ENCODE results near the gene BCORL1. TPM values are rescaled to one million over a fixed set of nuclear protein-coding genes. Genes with fewer than 3 reads are reported as not detected.
A peak's percentile ranks its signal among the peaks of the same experiment; 100 is the strongest.

BCORL1 gene, protein sequence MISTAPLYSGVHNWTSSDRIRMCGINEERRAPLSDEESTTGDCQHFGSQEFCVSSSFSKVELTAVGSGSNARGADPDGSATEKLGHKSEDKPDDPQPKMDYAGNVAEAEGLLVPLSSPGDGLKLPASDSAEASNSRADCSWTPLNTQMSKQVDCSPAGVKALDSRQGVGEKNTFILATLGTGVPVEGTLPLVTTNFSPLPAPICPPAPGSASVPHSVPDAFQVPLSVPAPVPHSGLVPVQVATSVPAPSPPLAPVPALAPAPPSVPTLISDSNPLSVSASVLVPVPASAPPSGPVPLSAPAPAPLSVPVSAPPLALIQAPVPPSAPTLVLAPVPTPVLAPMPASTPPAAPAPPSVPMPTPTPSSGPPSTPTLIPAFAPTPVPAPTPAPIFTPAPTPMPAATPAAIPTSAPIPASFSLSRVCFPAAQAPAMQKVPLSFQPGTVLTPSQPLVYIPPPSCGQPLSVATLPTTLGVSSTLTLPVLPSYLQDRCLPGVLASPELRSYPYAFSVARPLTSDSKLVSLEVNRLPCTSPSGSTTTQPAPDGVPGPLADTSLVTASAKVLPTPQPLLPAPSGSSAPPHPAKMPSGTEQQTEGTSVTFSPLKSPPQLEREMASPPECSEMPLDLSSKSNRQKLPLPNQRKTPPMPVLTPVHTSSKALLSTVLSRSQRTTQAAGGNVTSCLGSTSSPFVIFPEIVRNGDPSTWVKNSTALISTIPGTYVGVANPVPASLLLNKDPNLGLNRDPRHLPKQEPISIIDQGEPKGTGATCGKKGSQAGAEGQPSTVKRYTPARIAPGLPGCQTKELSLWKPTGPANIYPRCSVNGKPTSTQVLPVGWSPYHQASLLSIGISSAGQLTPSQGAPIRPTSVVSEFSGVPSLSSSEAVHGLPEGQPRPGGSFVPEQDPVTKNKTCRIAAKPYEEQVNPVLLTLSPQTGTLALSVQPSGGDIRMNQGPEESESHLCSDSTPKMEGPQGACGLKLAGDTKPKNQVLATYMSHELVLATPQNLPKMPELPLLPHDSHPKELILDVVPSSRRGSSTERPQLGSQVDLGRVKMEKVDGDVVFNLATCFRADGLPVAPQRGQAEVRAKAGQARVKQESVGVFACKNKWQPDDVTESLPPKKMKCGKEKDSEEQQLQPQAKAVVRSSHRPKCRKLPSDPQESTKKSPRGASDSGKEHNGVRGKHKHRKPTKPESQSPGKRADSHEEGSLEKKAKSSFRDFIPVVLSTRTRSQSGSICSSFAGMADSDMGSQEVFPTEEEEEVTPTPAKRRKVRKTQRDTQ (N-terminal part only)
- 36.5 TPM for polyA plus RNA-seq (2013, experiment 1 of 4)
- polyA plus RNA-seq (2013, experiment 2 of 4): 40.4 TPM
- polyA plus RNA-seq (2013, experiment 3 of 4): 25.7 TPM
- polyA plus RNA-seq (2013, experiment 4 of 4): 33.6 TPM

- Histone ChIP-seq H3K27me3 (ENCODE audit: control insufficient read depth, insufficient read depth, low read length, poor library complexity, severe bottlenecking) (peaks cover 9% of the 10 kb centered on the region), H3K4me1 (ENCODE audit: control insufficient read depth, insufficient read depth, low read length) (no peaks in the 10 kb centered on the region), H3K27ac (ENCODE audit: insufficient read depth, low read depth, low read length, poor library complexity, severe bottlenecking) (no peak within 1 kb of the TSS), H3K9me3 (ENCODE audit: control insufficient read depth, low read length) (no peaks in the 10 kb centered on the region), H3K4me3 (ENCODE audit: insufficient read depth, low read depth, low read length) (peak within 1 kb of the TSS; percentile 44), H3K36me3 (ENCODE audit: control insufficient read depth, insufficient read depth, low read length) (no peaks in the 10 kb centered on the region)
- WGBS, 2 experiments: 0% methylated on average over 61 to 72 of the region's 74 CpGs
These were observed at the start of gene BCORL1 for GRCh38 chrX:129982300-129983251. BCORL1 (plus strand) TSS chrX:129982635; CDS start chrX:130005232, 22,597 bp downstream.

DNA sequence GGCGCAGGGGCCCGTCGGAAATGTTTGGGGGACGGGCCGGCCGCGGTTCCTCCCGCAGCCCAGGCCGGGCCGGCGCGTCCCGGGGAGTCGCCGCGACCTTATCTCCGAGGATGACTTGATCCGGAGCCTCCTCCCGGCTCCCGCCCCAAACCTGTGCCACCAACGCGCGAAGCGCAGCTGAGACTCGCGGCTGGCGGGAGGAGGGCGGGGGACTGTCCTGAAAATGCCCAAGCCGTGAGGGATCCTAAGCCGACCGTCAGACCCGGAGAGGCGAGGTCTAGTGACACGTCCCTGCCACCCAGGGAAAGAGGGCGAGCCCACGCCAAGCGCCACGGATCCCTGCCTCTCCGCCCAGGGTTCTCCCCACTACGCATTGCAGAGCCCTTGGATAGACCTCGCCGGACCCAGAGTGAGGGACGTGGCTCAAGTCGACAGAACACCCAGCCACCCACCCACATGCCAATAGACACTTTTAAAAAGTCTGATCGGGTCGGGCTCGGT is 49.6 kb upstream of the BCORL1 start:
- H3K4me3 ChIP-seq (ENCODE audit: insufficient read depth, low read depth, low read length): peak overlapping the region; percentile 32
- no peaks in the 10 kb centered on the region for H3K9me3 ChIP-seq (ENCODE audit: control insufficient read depth, low read length)
- H3K27me3 ChIP-seq (ENCODE audit: control insufficient read depth, insufficient read depth, low read length, poor library complexity, severe bottlenecking): peaks cover 48% of the 10 kb centered on the region
- no peaks in the 10 kb centered on the region for H3K36me3 ChIP-seq (ENCODE audit: control insufficient read depth, insufficient read depth, low read length)
- peaks cover 6% of the 10 kb centered on the region for H3K4me1 ChIP-seq (ENCODE audit: control insufficient read depth, insufficient read depth, low read length)
- 1% methylated on average over 45 to 47 of the region's 47 CpGs for WGBS, 2 experiments
- no peak overlapping the region for H3K27ac ChIP-seq (ENCODE audit: insufficient read depth, low read depth, low read length, poor library complexity, severe bottlenecking)

DNA sequence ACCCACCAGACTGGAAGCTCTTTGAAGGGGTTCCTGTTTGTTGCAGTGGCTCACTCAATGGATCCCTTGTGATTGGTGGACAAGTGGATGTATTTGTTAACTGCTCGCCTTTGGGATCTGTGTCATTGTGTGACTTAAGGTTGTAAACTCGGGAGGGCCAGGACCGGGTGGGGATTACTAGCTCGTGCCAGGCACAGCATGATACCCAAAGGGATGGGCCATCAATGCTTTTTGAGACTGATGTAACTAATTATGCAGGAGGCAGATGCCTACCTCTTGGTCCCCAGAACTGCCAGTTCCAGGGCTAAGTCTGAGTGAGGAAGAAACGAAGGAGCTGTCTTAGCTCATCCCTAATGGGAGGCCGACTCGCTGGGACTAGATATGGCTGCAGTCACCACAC is 48.7 kb upstream of the BCORL1 start:
- WGBS, 2 experiments: 4 to 5% methylated on average over 7 of the region's 7 CpGs
- no peaks in the 10 kb centered on the region for H3K36me3 ChIP-seq (ENCODE audit: control insufficient read depth, insufficient read depth, low read length)
- no peak overlapping the region for H3K4me3 ChIP-seq (ENCODE audit: insufficient read depth, low read depth, low read length)
- H3K27me3 ChIP-seq (ENCODE audit: control insufficient read depth, insufficient read depth, low read length, poor library complexity, severe bottlenecking): peaks cover 55% of the 10 kb centered on the region
- no peaks in the 10 kb centered on the region for H3K9me3 ChIP-seq (ENCODE audit: control insufficient read depth, low read length)
- no peak overlapping the region for H3K27ac ChIP-seq (ENCODE audit: insufficient read depth, low read depth, low read length, poor library complexity, severe bottlenecking)
- H3K4me1 ChIP-seq (ENCODE audit: control insufficient read depth, insufficient read depth, low read length): peaks cover 6% of the 10 kb centered on the region

DNA sequence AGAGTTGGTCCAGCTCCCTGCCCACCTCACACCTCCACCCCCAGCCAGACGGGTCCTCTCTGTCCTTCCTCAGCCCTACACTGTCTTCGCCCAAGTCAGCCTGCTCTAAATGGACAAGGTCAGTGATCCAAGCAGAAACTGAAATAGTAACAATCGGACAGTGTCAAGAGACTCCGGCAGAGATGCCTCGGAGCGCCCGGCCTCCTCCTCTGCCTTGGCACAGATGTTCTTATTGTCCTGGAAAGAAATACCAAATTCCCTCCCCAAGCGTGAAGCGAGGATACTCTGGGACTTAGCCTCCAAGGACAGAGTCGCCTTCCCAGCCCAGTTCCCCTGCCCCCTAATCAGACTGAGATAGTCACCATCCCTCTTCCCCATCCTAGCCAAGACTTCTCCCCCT is 48.0 kb upstream of the BCORL1 start:
- no peak overlapping the region for H3K4me3 ChIP-seq (ENCODE audit: insufficient read depth, low read depth, low read length)
- H3K36me3 ChIP-seq (ENCODE audit: control insufficient read depth, insufficient read depth, low read length): no peaks in the 10 kb centered on the region
- H3K27me3 ChIP-seq (ENCODE audit: control insufficient read depth, insufficient read depth, low read length, poor library complexity, severe bottlenecking): peaks cover 55% of the 10 kb centered on the region
- peaks cover 6% of the 10 kb centered on the region for H3K4me1 ChIP-seq (ENCODE audit: control insufficient read depth, insufficient read depth, low read length)
- WGBS, 2 experiments: 8 to 9% methylated on average over 10 of the region's 10 CpGs
- H3K27ac ChIP-seq (ENCODE audit: insufficient read depth, low read depth, low read length, poor library complexity, severe bottlenecking): no peak overlapping the region
- no peaks in the 10 kb centered on the region for H3K9me3 ChIP-seq (ENCODE audit: control insufficient read depth, low read length)

GRCh38 chrX:129934952-129935351 is 47.5 kb upstream of the BCORL1 start:
- no peaks in the 10 kb centered on the region for H3K36me3 ChIP-seq (ENCODE audit: control insufficient read depth, insufficient read depth, low read length)
- H3K4me1 ChIP-seq (ENCODE audit: control insufficient read depth, insufficient read depth, low read length): peaks cover 6% of the 10 kb centered on the region
- H3K27ac ChIP-seq (ENCODE audit: insufficient read depth, low read depth, low read length, poor library complexity, severe bottlenecking): no peak overlapping the region
- no peaks in the 10 kb centered on the region for H3K9me3 ChIP-seq (ENCODE audit: control insufficient read depth, low read length)
- 41 to 45% methylated on average over 5 of the region's 5 CpGs for WGBS, 2 experiments
- no peak overlapping the region for H3K4me3 ChIP-seq (ENCODE audit: insufficient read depth, low read depth, low read length)
- H3K27me3 ChIP-seq (ENCODE audit: control insufficient read depth, insufficient read depth, low read length, poor library complexity, severe bottlenecking): peaks cover 59% of the 10 kb centered on the region

GRCh38 chrX:129938081-129938480 is 44.4 kb upstream of the BCORL1 start:
- H3K27ac ChIP-seq (ENCODE audit: insufficient read depth, low read depth, low read length, poor library complexity, severe bottlenecking): no peak overlapping the region
- WGBS, 2 experiments: 21 to 23% methylated on average over 4 of the region's 4 CpGs
- peaks cover 6% of the 10 kb centered on the region for H3K4me1 ChIP-seq (ENCODE audit: control insufficient read depth, insufficient read depth, low read length)
- no peaks in the 10 kb centered on the region for H3K9me3 ChIP-seq (ENCODE audit: control insufficient read depth, low read length)
- H3K27me3 ChIP-seq (ENCODE audit: control insufficient read depth, insufficient read depth, low read length, poor library complexity, severe bottlenecking): peaks cover 56% of the 10 kb centered on the region
- no peak overlapping the region for H3K4me3 ChIP-seq (ENCODE audit: insufficient read depth, low read depth, low read length)
- H3K36me3 ChIP-seq (ENCODE audit: control insufficient read depth, insufficient read depth, low read length): no peaks in the 10 kb centered on the region

DNA sequence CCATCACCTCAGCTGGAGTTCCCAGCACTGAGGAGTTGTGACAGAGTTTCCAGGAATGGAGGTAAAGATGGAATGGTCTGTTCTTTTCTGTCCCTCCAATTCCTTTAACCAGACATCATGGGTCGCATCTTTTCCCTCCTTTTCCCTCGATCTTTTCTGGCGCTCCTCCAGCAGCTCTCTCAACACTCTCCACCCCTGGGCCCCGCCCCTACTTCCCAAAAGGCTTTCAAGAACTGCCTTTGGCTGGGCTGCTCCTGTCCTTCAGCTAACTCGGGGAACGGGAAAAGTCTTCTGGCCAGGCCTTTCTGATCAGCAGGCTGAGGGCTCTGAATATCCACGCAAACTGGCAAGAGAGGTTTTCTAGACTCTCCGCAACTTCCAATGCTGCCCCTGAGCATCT is 42.4 kb upstream of the BCORL1 start:
- Histone ChIP-seq H3K4me1 (ENCODE audit: control insufficient read depth, insufficient read depth, low read length) (no peaks in the 10 kb centered on the region), H3K9me3 (ENCODE audit: control insufficient read depth, low read length) (no peaks in the 10 kb centered on the region), H3K27me3 (ENCODE audit: control insufficient read depth, insufficient read depth, low read length, poor library complexity, severe bottlenecking) (peaks cover 37% of the 10 kb centered on the region), H3K36me3 (ENCODE audit: control insufficient read depth, insufficient read depth, low read length) (no peaks in the 10 kb centered on the region), H3K27ac (ENCODE audit: insufficient read depth, low read depth, low read length, poor library complexity, severe bottlenecking) (no peak overlapping the region), H3K4me3 (ENCODE audit: insufficient read depth, low read depth, low read length) (no peak overlapping the region)
- 21 to 26% methylated on average over 8 of the region's 8 CpGs for WGBS, 2 experiments

DNA sequence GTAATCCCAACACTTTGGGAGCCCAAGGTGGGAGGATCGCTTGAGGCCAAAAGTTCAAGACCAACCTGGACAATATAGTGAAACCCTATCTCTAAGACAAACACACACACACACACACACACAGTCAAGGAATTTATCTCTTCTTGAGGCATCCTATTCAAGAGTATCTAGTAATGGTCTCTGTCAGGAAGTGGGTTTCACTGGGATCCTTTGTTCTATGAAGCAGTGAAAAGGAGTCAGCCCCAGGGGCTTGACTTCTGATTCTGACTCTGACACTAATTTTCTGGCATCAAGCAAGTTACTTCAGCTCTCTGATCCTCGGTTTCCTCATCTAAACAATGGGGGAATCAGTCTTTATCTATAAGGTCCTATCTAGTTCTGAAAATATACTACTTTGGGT is 41.7 kb upstream of the BCORL1 start:
- H3K4me1 ChIP-seq (ENCODE audit: control insufficient read depth, insufficient read depth, low read length): no peaks in the 10 kb centered on the region
- 77% methylated on average over 2 of the region's 2 CpGs; no CpG with 5 or more reads in 1 of the 2 experiments for WGBS, 2 experiments
- H3K27me3 ChIP-seq (ENCODE audit: control insufficient read depth, insufficient read depth, low read length, poor library complexity, severe bottlenecking): peaks cover 30% of the 10 kb centered on the region
- no peaks in the 10 kb centered on the region for H3K36me3 ChIP-seq (ENCODE audit: control insufficient read depth, insufficient read depth, low read length)
- H3K9me3 ChIP-seq (ENCODE audit: control insufficient read depth, low read length): no peaks in the 10 kb centered on the region
- no peak overlapping the region for H3K4me3 ChIP-seq (ENCODE audit: insufficient read depth, low read depth, low read length)
- no peak overlapping the region for H3K27ac ChIP-seq (ENCODE audit: insufficient read depth, low read depth, low read length, poor library complexity, severe bottlenecking)

- no peaks in the 10 kb centered on the region for H3K36me3 ChIP-seq (ENCODE audit: control insufficient read depth, insufficient read depth, low read length)
- H3K4me3 ChIP-seq (ENCODE audit: insufficient read depth, low read depth, low read length): no peak overlapping the region
- WGBS, 2 experiments: 91% methylated on average over 1 of the region's 1 CpG; no CpG with 5 or more reads in 1 of the 2 experiments
- no peaks in the 10 kb centered on the region for H3K4me1 ChIP-seq (ENCODE audit: control insufficient read depth, insufficient read depth, low read length)
- H3K9me3 ChIP-seq (ENCODE audit: control insufficient read depth, low read length): no peaks in the 10 kb centered on the region
- peaks cover 4% of the 10 kb centered on the region for H3K27me3 ChIP-seq (ENCODE audit: control insufficient read depth, insufficient read depth, low read length, poor library complexity, severe bottlenecking)
- H3K27ac ChIP-seq (ENCODE audit: insufficient read depth, low read depth, low read length, poor library complexity, severe bottlenecking): no peak overlapping the region
These were observed 37.3 kb upstream of the BCORL1 start for GRCh38 chrX:129945131-129945530.
